Endothelial cell of umbilical vein (primary cell): ENCODE data around the gene KCNH2. TPM values are rescaled to one million over a fixed set of nuclear protein-coding genes. Genes with fewer than 3 reads are reported as not detected.

Source experiments
- BruUV-seq: library from RNA; stranded (reverse); fragments of 400-500 nt; replicated peaks from 2 replicates; lab custom pipeline; 2021; lab: Mats Ljungman, UMichigan
- CTCF ChIA-PET: fragments of 300-600, 350-600 bp; sonication (Branson Sonifier 250); formaldehyde crosslinking; loops from one replicate; lab custom pipeline; 2021; ENCODE audit warnings: antibody characterized with exemption, inconsistent platforms; lab: Charles Lee
- POLR2A ChIA-PET: fragments of 300-600, 350-600 bp; sonication (Branson Sonifier 250); formaldehyde crosslinking; loops from one replicate; lab custom pipeline; 2021; ENCODE audit warnings: antibody characterized with exemption, inconsistent platforms; lab: Charles Lee
- DNase-seq: peaks from one replicate; pipeline ENCODE4 v3.0.0-alpha.2; 2011; ENCODE audit warnings: low read depth, low spot score
- FAIRE-seq: peaks from 2 replicates; lab custom pipeline; 2011; peaks lifted over from hg19 to GRCh38; lab: Jason Lieb, UNC
- H2AFZ ChIP-seq: 2 replicates; pipeline ENCODE4 v1.6.0; 2012; ENCODE audit warnings: low read depth, low read length, control low read depth, inconsistent platforms
- H3K27ac ChIP-seq: 2 replicates; pipeline ENCODE4 v1.5.1; 2011; ENCODE audit warnings: low read depth, mild to moderate bottlenecking, control low read depth, low read length, moderate library complexity; ENCODE audit not compliant: insufficient read depth
- H3K27me3 ChIP-seq, 2 experiments: 2 replicates each; pipeline versions ENCODE4 v1.6.0 to v1.6.1; 2011; ENCODE audit warnings: low read length in 2 of 2, mixed read lengths in 1 of 2; ENCODE audit not compliant: control insufficient read depth in 2 of 2, insufficient read depth in 2 of 2
- H3K36me3 ChIP-seq, 2 experiments: 2 replicates in 1 of 2; 3 replicates in 1 of 2; pipeline ENCODE4 v1.5.1; 2011; ENCODE audit warnings: low read length in 2 of 2, mild to moderate bottlenecking in 1 of 2, moderate library complexity in 1 of 2; ENCODE audit not compliant: control insufficient read depth in 2 of 2, insufficient read depth in 2 of 2; ENCODE audit errors: extremely low read depth in 1 of 2
- H3K4me1 ChIP-seq: 3 replicates; pipeline ENCODE4 v1.5.1; 2011; ENCODE audit warnings: mild to moderate bottlenecking, low read length; ENCODE audit not compliant: control insufficient read depth, insufficient read depth; ENCODE audit errors: extremely low read depth
- H3K4me2 ChIP-seq: 2 replicates; pipeline ENCODE4 v1.6.1; 2011; ENCODE audit warnings: low read length, control low read depth, mixed read lengths; ENCODE audit not compliant: insufficient read depth
- H3K4me3 ChIP-seq, 3 experiments: fragments of 200-600 bp in 1 of 3; sonication (generic), shearing (Covaris generic) in 1 of 3; replicated peaks in 1 of 3; 2 replicates each; pipeline ENCODE4 v1.5.1; 2011 to 2016; ENCODE audit warnings: control low read depth in 3 of 3, low read length in 3 of 3, mild to moderate bottlenecking in 2 of 3, inconsistent platforms in 1 of 3, low read depth in 1 of 3, moderate library complexity in 1 of 3; ENCODE audit not compliant: insufficient read depth in 1 of 3
- H3K79me2 ChIP-seq: 2 replicates; pipeline ENCODE4 v1.6.0; 2012; ENCODE audit warnings: low read length, inconsistent platforms; ENCODE audit not compliant: control insufficient read depth, insufficient read depth
- H3K9ac ChIP-seq: replicated peaks from 2 replicates; pipeline ENCODE3; 2011; ENCODE audit warnings: low read length, control low read depth; ENCODE audit not compliant: insufficient read depth; ENCODE audit errors: extremely low read depth
- H3K9me1 ChIP-seq: replicated peaks from 3 replicates; pipeline ENCODE4 v1.6.0; 2011; ENCODE audit warnings: mild to moderate bottlenecking, low read length; ENCODE audit not compliant: control insufficient read depth, insufficient read depth; ENCODE audit errors: extremely low read depth
- H3K9me3 ChIP-seq: replicated peaks from 2 replicates; pipeline ENCODE4 v1.5.1; 2012; ENCODE audit warnings: low read length, inconsistent platforms; ENCODE audit not compliant: control insufficient read depth, insufficient read depth
- H4K20me1 ChIP-seq: replicated peaks from 2 replicates; pipeline ENCODE3; 2011; ENCODE audit warnings: mild to moderate bottlenecking, low read length; ENCODE audit not compliant: control insufficient read depth, insufficient read depth; ENCODE audit errors: extremely low read depth
- EZH2 ChIP-seq: IDR thresholded peaks from 2 replicates; pipeline ENCODE4 v1.6.1; 2012; ENCODE audit warnings: borderline replicate concordance, low read depth, mild to moderate bottlenecking, moderate library complexity, low read length, inconsistent platforms; ENCODE audit not compliant: severe bottlenecking
- FOS ChIP-seq: IDR thresholded peaks from 2 replicates; pipeline ENCODE4 v1.6.1; 2011; ENCODE audit warnings: mild to moderate bottlenecking, low read length, moderate library complexity, borderline replicate concordance; ENCODE audit not compliant: insufficient read depth
- MYC ChIP-seq: IDR thresholded peaks from one replicate; pipeline ENCODE4 v1.6.1; 2011; ENCODE audit warnings: mild to moderate bottlenecking, low read depth, low read length
- POLR2A ChIP-seq: IDR thresholded peaks from 2 replicates; pipeline ENCODE4 v1.6.1; 2012; ENCODE audit warnings: low read depth, mild to moderate bottlenecking, control low read depth, low read length
- POLR2AphosphoS5 ChIP-seq: IDR thresholded peaks from 2 replicates; pipeline ENCODE4 v1.6.1; 2012; ENCODE audit warnings: low read depth, mild to moderate bottlenecking, control low read depth, low read length, moderate library complexity; ENCODE audit not compliant: insufficient read depth
- dilution Hi-C: fragments of 300-500 bp; cut with MboI; formaldehyde crosslinking; loops from one replicate; pipeline ENCODE4 v1.15.0; 2019; ENCODE audit warnings: low sequenced_read_pairs; ENCODE audit not compliant: extremely low pct_ligation_motif_present
- intact Hi-C: fragments of 100-400 bp; cut with micrococcal nuclease; formaldehyde crosslinking; loops from one replicate; pipeline ENCODE4 v1.10.0; 2022
- polyA plus RNA-seq, 4 experiments: library from polyadenylated mRNA; depleted of rRNA in 3 of 4; stranded (reverse) in 3 of 4; unstranded in 1 of 4; fragments of >200 nt; gene quantifications; 2 replicates each; pipeline versions ENCODE4 v1.2.1 to v1.2.3, GENCODE V29; 2011 to 2012; ENCODE audit warnings: missing spikeins in 1 of 4
- total RNA-seq: library from RNA; stranded (reverse); gene quantifications from 2 replicates; pipeline ENCODE4 v1.2.3, GENCODE V29; 2021
- TF ChIP-seq, protein P1 (sequence below): IDR thresholded peaks from 2 replicates; pipeline ENCODE4 v1.6.1; 2011; ENCODE audit not compliant: insufficient read depth, insufficient read length
- TF ChIP-seq, protein P2 (sequence below), 2 donors: IDR thresholded peaks; 1 replicate in 1 of 2; 2 replicates in 1 of 2; pipeline ENCODE4 v1.5.1; 2011; ENCODE audit warnings: low read length in 2 of 2, mild to moderate bottlenecking in 2 of 2, moderate library complexity in 2 of 2, control low read depth in 1 of 2, inconsistent platforms in 1 of 2, low read depth in 1 of 2; ENCODE audit not compliant: insufficient read depth in 1 of 2; ENCODE audit errors: extremely low read depth in 1 of 2

The KCNH2 gene
- total and polyA plus RNA-seq, 2 donors (not counting 3 experiments of a cell fraction or from before 2014, with no cell fraction given), result 0.03 to 0.09 TPM

DNA sequence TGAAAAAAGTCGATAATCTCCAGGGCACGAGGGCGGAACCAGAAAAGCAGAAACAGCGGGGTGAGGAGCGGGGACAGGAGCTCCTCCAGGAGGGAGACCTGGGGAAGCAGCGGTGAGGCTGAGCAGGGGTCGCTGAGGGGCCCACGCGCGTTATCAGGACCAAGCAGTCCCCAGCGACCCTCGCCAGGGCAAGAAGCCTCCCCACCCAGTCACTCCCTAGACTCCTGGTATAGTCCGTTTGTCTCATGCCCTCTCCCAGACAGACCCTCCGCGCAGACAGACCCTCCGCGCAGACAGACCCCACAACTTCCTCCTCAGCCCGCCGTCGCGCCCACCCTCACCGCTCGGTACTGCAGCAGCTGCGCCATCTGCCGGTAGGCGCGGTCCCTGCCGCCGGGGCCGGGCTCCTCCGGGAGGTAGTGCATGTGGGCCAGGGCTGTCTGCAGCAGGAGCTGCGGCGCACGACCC is 39.9 kb upstream of the KCNH2 start:
- dilution Hi-C loops, result no loop called here
- no peak overlapping the region for H3K9ac ChIP-seq
- H2AFZ ChIP-seq, result no peak overlapping the region
- BruUV-seq, result no TSS peak
- TF ChIP-seq POLR2A (no peak), POLR2AphosphoS5 (peak; percentile 15), MYC (no peak), FOS (no peak), EZH2 (no peak)
- TF ChIP-seq, protein P1, sequence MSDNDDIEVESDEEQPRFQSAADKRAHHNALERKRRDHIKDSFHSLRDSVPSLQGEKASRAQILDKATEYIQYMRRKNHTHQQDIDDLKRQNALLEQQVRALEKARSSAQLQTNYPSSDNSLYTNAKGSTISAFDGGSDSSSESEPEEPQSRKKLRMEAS, result peak; percentile 1
- TF ChIP-seq, protein P2, sequence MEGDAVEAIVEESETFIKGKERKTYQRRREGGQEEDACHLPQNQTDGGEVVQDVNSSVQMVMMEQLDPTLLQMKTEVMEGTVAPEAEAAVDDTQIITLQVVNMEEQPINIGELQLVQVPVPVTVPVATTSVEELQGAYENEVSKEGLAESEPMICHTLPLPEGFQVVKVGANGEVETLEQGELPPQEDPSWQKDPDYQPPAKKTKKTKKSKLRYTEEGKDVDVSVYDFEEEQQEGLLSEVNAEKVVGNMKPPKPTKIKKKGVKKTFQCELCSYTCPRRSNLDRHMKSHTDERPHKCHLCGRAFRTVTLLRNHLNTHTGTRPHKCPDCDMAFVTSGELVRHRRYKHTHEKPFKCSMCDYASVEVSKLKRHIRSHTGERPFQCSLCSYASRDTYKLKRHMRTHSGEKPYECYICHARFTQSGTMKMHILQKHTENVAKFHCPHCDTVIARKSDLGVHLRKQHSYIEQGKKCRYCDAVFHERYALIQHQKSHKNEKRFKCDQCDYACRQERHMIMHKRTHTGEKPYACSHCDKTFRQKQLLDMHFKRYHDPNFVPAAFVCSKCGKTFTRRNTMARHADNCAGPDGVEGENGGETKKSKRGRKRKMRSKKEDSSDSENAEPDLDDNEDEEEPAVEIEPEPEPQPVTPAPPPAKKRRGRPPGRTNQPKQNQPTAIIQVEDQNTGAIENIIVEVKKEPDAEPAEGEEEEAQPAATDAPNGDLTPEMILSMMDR (IDR thresholded peaks at IDR 0.05; ENCODE audit: extremely low read depth in 1 of 2, insufficient read depth in 1 of 2, low read depth in 1 of 2, low read length in 2 of 2), result peak; percentile 98 to 99
- no peaks in the 10 kb centered on the region for H3K79me2 ChIP-seq
- peak; percentile 73 for FAIRE-seq
- peaks cover 12 to 14% of the 10 kb centered on the region in 2 experiments for H3K27me3 ChIP-seq
- H3K9me1 ChIP-seq, result no peaks in the 10 kb centered on the region
- peak; percentile 58 for DNase-seq
- H4K20me1 ChIP-seq, result no peaks in the 10 kb centered on the region
- H3K27ac ChIP-seq, result no peak overlapping the region
- intact Hi-C loops, result loop anchor here (1.0 kb wide), 3 partner anchors 55 to 240 kb away; no protein-coding TSS in a partner anchor
- ChIA-PET POLR2A (no interaction called here), CTCF (interaction anchor here (0.5 to 8.8 kb wide), 43 partner anchors 8 to 239 kb away, joined by 3 to 107 read pairs (median 5); partner anchors contain the start of gene ABCB8)
- H3K4me3 ChIP-seq, result no peak overlapping the region
- H3K4me2 ChIP-seq, result no peak overlapping the region
- no peaks in the 10 kb centered on the region for H3K9me3 ChIP-seq
- H3K36me3 ChIP-seq, result peaks cover 0 to 11% of the 10 kb centered on the region in 2 experiments
- H3K4me1 ChIP-seq, result peaks cover 7% of the 10 kb centered on the region
